ENCODE measurements around the gene MAN1A2.
"Not testable (repeated sequence)": the region's sequence is repeated elsewhere in the genome, so short reads cannot be mapped to it uniquely, and the experiment has no call there.

- TF ChIP-seq, protein P1, sequence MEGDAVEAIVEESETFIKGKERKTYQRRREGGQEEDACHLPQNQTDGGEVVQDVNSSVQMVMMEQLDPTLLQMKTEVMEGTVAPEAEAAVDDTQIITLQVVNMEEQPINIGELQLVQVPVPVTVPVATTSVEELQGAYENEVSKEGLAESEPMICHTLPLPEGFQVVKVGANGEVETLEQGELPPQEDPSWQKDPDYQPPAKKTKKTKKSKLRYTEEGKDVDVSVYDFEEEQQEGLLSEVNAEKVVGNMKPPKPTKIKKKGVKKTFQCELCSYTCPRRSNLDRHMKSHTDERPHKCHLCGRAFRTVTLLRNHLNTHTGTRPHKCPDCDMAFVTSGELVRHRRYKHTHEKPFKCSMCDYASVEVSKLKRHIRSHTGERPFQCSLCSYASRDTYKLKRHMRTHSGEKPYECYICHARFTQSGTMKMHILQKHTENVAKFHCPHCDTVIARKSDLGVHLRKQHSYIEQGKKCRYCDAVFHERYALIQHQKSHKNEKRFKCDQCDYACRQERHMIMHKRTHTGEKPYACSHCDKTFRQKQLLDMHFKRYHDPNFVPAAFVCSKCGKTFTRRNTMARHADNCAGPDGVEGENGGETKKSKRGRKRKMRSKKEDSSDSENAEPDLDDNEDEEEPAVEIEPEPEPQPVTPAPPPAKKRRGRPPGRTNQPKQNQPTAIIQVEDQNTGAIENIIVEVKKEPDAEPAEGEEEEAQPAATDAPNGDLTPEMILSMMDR (IDR thresholded peaks at IDR 0.05): not testable (repeated sequence)
- TF ChIP-seq POLR2AphosphoS5 (IDR thresholded peaks at IDR 0.05): not testable (repeated sequence)
Observed at GRCh38 chr1:117558451-117558850, 191.2 kb downstream of the MAN1A2 start.

Data from prostate gland (tissue), 2 donors.